H9 (cell line): ENCODE measurements around the gene DNASE1L2. TPM values are rescaled to one million over a fixed set of nuclear protein-coding genes. Genes with fewer than 3 reads are reported as not detected.

Experiments
- DNase-seq: peaks from one replicate; pipeline ENCODE4 v3.0.0-alpha.2; 2017
- H2AFZ ChIP-seq: one replicate; pipeline ENCODE4 v1.6.1; 2013; ENCODE audit warnings: mild to moderate bottlenecking, low read length, control low read depth, moderate library complexity
- H2AK5ac ChIP-seq: 2 replicates; pipeline ENCODE4 v1.6.1; 2013; ENCODE audit warnings: low read length, control low read depth, mixed read lengths; ENCODE audit not compliant: insufficient read length
- H2BK120ac ChIP-seq: one replicate; pipeline ENCODE4 v1.6.1; 2013; ENCODE audit warnings: low read depth, mild to moderate bottlenecking, low read length, control low read depth, inconsistent platforms; ENCODE audit not compliant: poor library complexity, severe bottlenecking
- H2BK12ac ChIP-seq: 2 replicates; pipeline ENCODE4 v1.6.1; 2013; ENCODE audit warnings: low read length, control low read depth, mixed read lengths, low read depth; ENCODE audit not compliant: insufficient read length
- H2BK15ac ChIP-seq: 2 replicates; pipeline ENCODE4 v1.6.1; 2013; ENCODE audit warnings: low read depth, low read length, control low read depth
- H2BK20ac ChIP-seq: one replicate; pipeline ENCODE4 v1.6.1; 2013; ENCODE audit warnings: low read depth, mild to moderate bottlenecking, low read length, control low read depth, inconsistent platforms; ENCODE audit not compliant: poor library complexity, severe bottlenecking
- H2BK5ac ChIP-seq: 2 replicates; pipeline ENCODE4 v1.6.1; 2013; ENCODE audit warnings: low read length, control low read depth, mixed read lengths; ENCODE audit not compliant: insufficient read length
- H3K14ac ChIP-seq: 2 replicates; pipeline ENCODE4 v1.6.1; 2013; ENCODE audit warnings: low read length, control low read depth; ENCODE audit not compliant: insufficient read depth
- H3K18ac ChIP-seq: 2 replicates; pipeline ENCODE4 v1.6.1; 2013; ENCODE audit warnings: low read depth, mild to moderate bottlenecking, mixed read lengths, low read length, control low read depth; ENCODE audit not compliant: insufficient read length
- H3K23ac ChIP-seq: 2 replicates; pipeline ENCODE4 v1.6.1; 2013; ENCODE audit warnings: low read length, control low read depth, mixed read lengths, low read depth; ENCODE audit not compliant: insufficient read length
- H3K23me2 ChIP-seq: 2 replicates; pipeline ENCODE4 v1.6.1; 2013; ENCODE audit warnings: low read depth, mild to moderate bottlenecking, mixed read lengths, low read length, control low read depth; ENCODE audit not compliant: insufficient read length, poor library complexity, severe bottlenecking
- H3K27ac ChIP-seq: 2 replicates; pipeline ENCODE4 v1.5.1; 2013; ENCODE audit warnings: low read length, control low read depth, mixed read lengths, low read depth; ENCODE audit not compliant: insufficient read length
- H3K27me3 ChIP-seq: 2 replicates; pipeline ENCODE4 v1.6.1; 2013; ENCODE audit warnings: low read length, control low read depth, inconsistent platforms; ENCODE audit not compliant: insufficient read depth
- H3K4ac ChIP-seq: 2 replicates; pipeline ENCODE4 v1.6.1; 2013; ENCODE audit warnings: low read depth, mild to moderate bottlenecking, control low read depth, inconsistent platforms, low read length, moderate library complexity
- H3K4me1 ChIP-seq: 2 replicates; pipeline ENCODE4 v1.6.1; 2013; ENCODE audit warnings: low read length, control low read depth, inconsistent platforms; ENCODE audit not compliant: insufficient read depth
- H3K4me2 ChIP-seq: 2 replicates; pipeline ENCODE4 v1.6.1; 2013; ENCODE audit warnings: low read length, control low read depth, mixed read lengths; ENCODE audit not compliant: insufficient read length, insufficient read depth
- H3K56ac ChIP-seq: 2 replicates; pipeline ENCODE4 v1.6.1; 2013; ENCODE audit warnings: low read depth, mild to moderate bottlenecking, mixed read lengths, low read length, control low read depth; ENCODE audit not compliant: insufficient read length
- H3K79me1 ChIP-seq: 2 replicates; pipeline ENCODE4 v1.6.1; 2013; ENCODE audit warnings: low read depth, mild to moderate bottlenecking, moderate library complexity, low read length, control low read depth, inconsistent platforms; ENCODE audit not compliant: insufficient read depth, poor library complexity, severe bottlenecking
- H3K79me2 ChIP-seq: 2 replicates; pipeline ENCODE4 v1.6.1; 2013; ENCODE audit warnings: low read length, control low read depth, inconsistent platforms; ENCODE audit not compliant: insufficient read depth
- H3K9ac ChIP-seq: 2 replicates; pipeline ENCODE4 v1.6.1; 2013; ENCODE audit warnings: low read length, control low read depth, mixed read lengths; ENCODE audit not compliant: insufficient read length; ENCODE audit errors: extremely low read depth
- H3K9me3 ChIP-seq: one replicate; pipeline ENCODE4 v1.6.1; 2013; ENCODE audit warnings: low read depth, low read length, inconsistent platforms; ENCODE audit not compliant: control insufficient read depth
- H3T11ph ChIP-seq: one replicate; pipeline ENCODE4 v1.6.1; 2013; ENCODE audit warnings: mild to moderate bottlenecking, low read length, control low read depth, inconsistent platforms
- H4K20me1 ChIP-seq: one replicate; pipeline ENCODE4 v1.6.1; 2013; ENCODE audit not compliant: control insufficient read depth, insufficient read length, insufficient read depth
- H4K5ac ChIP-seq: 2 replicates; pipeline ENCODE4 v1.6.1; 2013; ENCODE audit warnings: low read depth, mild to moderate bottlenecking, mixed read lengths, low read length, control low read depth; ENCODE audit not compliant: insufficient read length
- H4K8ac ChIP-seq: replicated peaks from 2 replicates; pipeline ENCODE4 v1.6.1; 2013; ENCODE audit warnings: low read length, control low read depth, mixed read lengths, low read depth; ENCODE audit not compliant: insufficient read length
- H4K91ac ChIP-seq: 2 replicates; pipeline ENCODE4 v1.6.1; 2013; ENCODE audit warnings: low read depth, mild to moderate bottlenecking, moderate library complexity, mixed read lengths, low read length, control low read depth; ENCODE audit not compliant: insufficient read length
- H3K27ac Mint-ChIP-seq, 3 experiments: 2 replicates in 2 of 3; 3 replicates in 1 of 3; pipeline ENCODE4 v1.8.0; 2020 to 2021; ENCODE audit warnings: mixed read lengths in 3 of 3, mild to moderate bottlenecking in 1 of 3, moderate library complexity in 1 of 3
- H3K27me3 Mint-ChIP-seq: 2 replicates; pipeline ENCODE4 v1.8.0; 2021; ENCODE audit warnings: low read depth, mild to moderate bottlenecking, moderate library complexity, mixed read lengths
- H3K36me3 Mint-ChIP-seq, 3 experiments: 2 replicates in 2 of 3; 3 replicates in 1 of 3; pipeline ENCODE4 v1.8.0; 2020 to 2021; ENCODE audit warnings: low read depth in 3 of 3, mixed read lengths in 3 of 3; ENCODE audit not compliant: insufficient read depth in 1 of 3
- H3K4me1 Mint-ChIP-seq, 2 experiments: 2 replicates each; pipeline ENCODE4 v1.8.0; 2020; ENCODE audit warnings: mixed read lengths in 2 of 2
- H3K4me3 Mint-ChIP-seq, 2 experiments: 2 replicates in 1 of 2; 3 replicates in 1 of 2; pipeline ENCODE4 v1.8.0; 2020 to 2021; ENCODE audit warnings: mild to moderate bottlenecking in 2 of 2, mixed read lengths in 2 of 2, moderate library complexity in 1 of 2
- H3K9me3 Mint-ChIP-seq, 2 experiments: 2 replicates in 1 of 2; 3 replicates in 1 of 2; pipeline ENCODE4 v1.8.0; 2020; ENCODE audit warnings: mild to moderate bottlenecking in 2 of 2, mixed read lengths in 2 of 2, moderate library complexity in 1 of 2
- WGBS: extraction: QIAGEN DNeasy Blood & Tissue Kit; methylation state at CpG from one replicate; pipeline ENCODE4 v1.1.7; 2013; ENCODE audit warnings: missing lambda C conversion rate, low lambda C conversion rate, mixed read lengths; ENCODE audit not compliant: insufficient read length; ENCODE audit errors: extremely low coverage; 5-methylcytosine and 5-hydroxymethylcytosine counted together
- total RNA-seq: library from RNA; stranded (reverse); gene quantifications from 2 replicates; pipeline ENCODE4 v1.2.1, GENCODE V29; 2021
- TF ChIP-seq, protein P1 (sequence below): fragments of 200-600 bp; sonication (generic); conservative IDR thresholded peaks from 3 replicates; pipeline ENCODE4 v1.8.0; 2021; ENCODE audit warnings: antibody characterized with exemption, mild to moderate bottlenecking

The DNASE1L2 gene
- total RNA-seq, 1 experiment from 2014 or later = 2.5 TPM

- H3K9me3 ChIP-seq = no peaks in the 10 kb centered on the region
- Mint-ChIP-seq H3K4me3 (no peak overlapping the region), H3K27ac (no peak overlapping the region), H3K27me3 (no peaks in the 10 kb centered on the region; the same call in 1 of the 2 replicates), H3K9me3 (no peaks in the 10 kb centered on the region), H3K4me1 (peaks cover 3 to 9% of the 10 kb centered on the region in 2 experiments), H3K36me3 (peaks cover 0 to 9% (median 4%) of the 10 kb centered on the region in 3 experiments; a peak in 3 of 7 replicates)
- no peaks in the 10 kb centered on the region for H3K79me2 ChIP-seq
- no peak overlapping the region for H3K4me2 ChIP-seq
- no peak overlapping the region for H3T11ph ChIP-seq
- H2AFZ ChIP-seq = no peak overlapping the region
- no peak overlapping the region for H2BK20ac ChIP-seq
- H3K27me3 ChIP-seq = no peaks in the 10 kb centered on the region
- no peak for DNase-seq
- no peak overlapping the region for H2BK120ac ChIP-seq
- H2BK5ac ChIP-seq = no peak overlapping the region
- H2BK15ac ChIP-seq = no peak overlapping the region
- no peak overlapping the region for H3K27ac ChIP-seq
- no peak overlapping the region for H3K4ac ChIP-seq
- H4K8ac ChIP-seq = no peak overlapping the region
- H3K56ac ChIP-seq = no peak overlapping the region
- H3K14ac ChIP-seq = no peak overlapping the region
- TF ChIP-seq, protein P1, sequence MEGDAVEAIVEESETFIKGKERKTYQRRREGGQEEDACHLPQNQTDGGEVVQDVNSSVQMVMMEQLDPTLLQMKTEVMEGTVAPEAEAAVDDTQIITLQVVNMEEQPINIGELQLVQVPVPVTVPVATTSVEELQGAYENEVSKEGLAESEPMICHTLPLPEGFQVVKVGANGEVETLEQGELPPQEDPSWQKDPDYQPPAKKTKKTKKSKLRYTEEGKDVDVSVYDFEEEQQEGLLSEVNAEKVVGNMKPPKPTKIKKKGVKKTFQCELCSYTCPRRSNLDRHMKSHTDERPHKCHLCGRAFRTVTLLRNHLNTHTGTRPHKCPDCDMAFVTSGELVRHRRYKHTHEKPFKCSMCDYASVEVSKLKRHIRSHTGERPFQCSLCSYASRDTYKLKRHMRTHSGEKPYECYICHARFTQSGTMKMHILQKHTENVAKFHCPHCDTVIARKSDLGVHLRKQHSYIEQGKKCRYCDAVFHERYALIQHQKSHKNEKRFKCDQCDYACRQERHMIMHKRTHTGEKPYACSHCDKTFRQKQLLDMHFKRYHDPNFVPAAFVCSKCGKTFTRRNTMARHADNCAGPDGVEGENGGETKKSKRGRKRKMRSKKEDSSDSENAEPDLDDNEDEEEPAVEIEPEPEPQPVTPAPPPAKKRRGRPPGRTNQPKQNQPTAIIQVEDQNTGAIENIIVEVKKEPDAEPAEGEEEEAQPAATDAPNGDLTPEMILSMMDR = no peak
- H2AK5ac ChIP-seq = no peak overlapping the region
- no peak overlapping the region for H2BK12ac ChIP-seq
- H4K91ac ChIP-seq = no peak overlapping the region
- H4K20me1 ChIP-seq = peaks cover 3% of the 10 kb centered on the region
- no peaks in the 10 kb centered on the region for H3K4me1 ChIP-seq
- no peak overlapping the region for H3K18ac ChIP-seq
- H3K79me1 ChIP-seq = no peaks in the 10 kb centered on the region
- H4K5ac ChIP-seq = no peak overlapping the region
- no peak overlapping the region for H3K23ac ChIP-seq
- no peaks in the 10 kb centered on the region for H3K23me2 ChIP-seq
- no peak overlapping the region for H3K9ac ChIP-seq
- WGBS = no CpG with 5 or more reads among the region's 20 CpGs
These were observed 49.7 kb upstream of the DNASE1L2 start for GRCh38 chr16:2186505-2186904.
